HL-60 (cell line): ENCODE results near the gene COL16A1.

ENCODE experiments used
- DNase-seq, 2 experiments: peaks; one replicate each; pipeline ENCODE4 v3.0.0-alpha.2; 2010 to 2020; ENCODE audit warnings: low read depth in 1 of 2, low spot score in 1 of 2
- H3K27ac ChIP-seq: fragments of 250-450 bp; sonication (Bioruptor Pico); replicated peaks from 2 replicates; pipeline ENCODE4 v1.5.1; 2020; ENCODE audit warnings: mild to moderate bottlenecking, moderate library complexity
- H3K27me3 ChIP-seq: fragments of 250-450 bp; sonication (Bioruptor Pico); 2 replicates; pipeline ENCODE4 v1.5.1; 2021; ENCODE audit warnings: mild to moderate bottlenecking, moderate library complexity; ENCODE audit not compliant: insufficient read depth, poor library complexity, severe bottlenecking
- H3K4me3 ChIP-seq: replicated peaks from 2 replicates; pipeline ENCODE4 v1.5.1; 2011; ENCODE audit warnings: mild to moderate bottlenecking, control low read depth, low read length; ENCODE audit not compliant: insufficient read depth
- GABPA ChIP-seq: IDR thresholded peaks from 2 replicates; pipeline ENCODE4 v1.6.1; 2012; ENCODE audit warnings: low read depth
- POLR2AphosphoS5 ChIP-seq: IDR thresholded peaks from 2 replicates; pipeline ENCODE4 v1.6.1; 2012; ENCODE audit warnings: low read depth
- SPI1 ChIP-seq: IDR thresholded peaks from 2 replicates; pipeline ENCODE4 v1.6.1; 2012; ENCODE audit warnings: low read depth, mild to moderate bottlenecking, borderline replicate concordance
- TF ChIP-seq, protein P1 (sequence below): IDR thresholded peaks from one replicate; pipeline ENCODE4 v1.5.1; 2011; ENCODE audit warnings: low read length, control low read depth, inconsistent platforms; ENCODE audit not compliant: insufficient read depth
- TF ChIP-seq, protein P2 (sequence below): IDR thresholded peaks from 2 replicates; pipeline ENCODE4 v1.6.1; 2012; ENCODE audit warnings: low read depth; ENCODE audit not compliant: insufficient replicate concordance

COL16A1 gene

DNA sequence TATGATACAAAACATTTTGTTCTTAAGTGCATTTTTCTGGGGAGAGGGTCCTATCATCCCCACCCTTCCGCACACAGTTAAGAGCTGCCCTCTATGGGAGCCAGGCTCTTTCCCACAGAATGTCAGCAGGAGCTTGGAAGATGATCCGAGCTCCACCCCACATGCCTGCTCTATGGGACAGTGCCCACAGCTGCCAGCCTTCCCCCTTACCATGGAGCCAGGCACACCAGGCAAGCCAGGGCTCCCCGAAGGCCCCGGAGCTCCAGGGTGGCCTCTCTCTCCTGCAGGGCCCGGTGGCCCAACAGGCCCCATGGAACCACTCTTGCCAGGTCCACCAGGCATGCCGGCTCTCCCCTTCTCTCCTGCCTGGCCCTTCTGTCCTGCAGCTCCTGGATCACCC, 48.7 kb downstream of the COL16A1 start:
- no peaks in the 10 kb centered on the region for H3K27me3 ChIP-seq
- no peak overlapping the region for H3K27ac ChIP-seq
- TF ChIP-seq, protein P1, sequence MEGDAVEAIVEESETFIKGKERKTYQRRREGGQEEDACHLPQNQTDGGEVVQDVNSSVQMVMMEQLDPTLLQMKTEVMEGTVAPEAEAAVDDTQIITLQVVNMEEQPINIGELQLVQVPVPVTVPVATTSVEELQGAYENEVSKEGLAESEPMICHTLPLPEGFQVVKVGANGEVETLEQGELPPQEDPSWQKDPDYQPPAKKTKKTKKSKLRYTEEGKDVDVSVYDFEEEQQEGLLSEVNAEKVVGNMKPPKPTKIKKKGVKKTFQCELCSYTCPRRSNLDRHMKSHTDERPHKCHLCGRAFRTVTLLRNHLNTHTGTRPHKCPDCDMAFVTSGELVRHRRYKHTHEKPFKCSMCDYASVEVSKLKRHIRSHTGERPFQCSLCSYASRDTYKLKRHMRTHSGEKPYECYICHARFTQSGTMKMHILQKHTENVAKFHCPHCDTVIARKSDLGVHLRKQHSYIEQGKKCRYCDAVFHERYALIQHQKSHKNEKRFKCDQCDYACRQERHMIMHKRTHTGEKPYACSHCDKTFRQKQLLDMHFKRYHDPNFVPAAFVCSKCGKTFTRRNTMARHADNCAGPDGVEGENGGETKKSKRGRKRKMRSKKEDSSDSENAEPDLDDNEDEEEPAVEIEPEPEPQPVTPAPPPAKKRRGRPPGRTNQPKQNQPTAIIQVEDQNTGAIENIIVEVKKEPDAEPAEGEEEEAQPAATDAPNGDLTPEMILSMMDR, result no peak
- TF ChIP-seq SPI1 (no peak), GABPA (no peak), POLR2AphosphoS5 (no peak)
- TF ChIP-seq, protein P2, sequence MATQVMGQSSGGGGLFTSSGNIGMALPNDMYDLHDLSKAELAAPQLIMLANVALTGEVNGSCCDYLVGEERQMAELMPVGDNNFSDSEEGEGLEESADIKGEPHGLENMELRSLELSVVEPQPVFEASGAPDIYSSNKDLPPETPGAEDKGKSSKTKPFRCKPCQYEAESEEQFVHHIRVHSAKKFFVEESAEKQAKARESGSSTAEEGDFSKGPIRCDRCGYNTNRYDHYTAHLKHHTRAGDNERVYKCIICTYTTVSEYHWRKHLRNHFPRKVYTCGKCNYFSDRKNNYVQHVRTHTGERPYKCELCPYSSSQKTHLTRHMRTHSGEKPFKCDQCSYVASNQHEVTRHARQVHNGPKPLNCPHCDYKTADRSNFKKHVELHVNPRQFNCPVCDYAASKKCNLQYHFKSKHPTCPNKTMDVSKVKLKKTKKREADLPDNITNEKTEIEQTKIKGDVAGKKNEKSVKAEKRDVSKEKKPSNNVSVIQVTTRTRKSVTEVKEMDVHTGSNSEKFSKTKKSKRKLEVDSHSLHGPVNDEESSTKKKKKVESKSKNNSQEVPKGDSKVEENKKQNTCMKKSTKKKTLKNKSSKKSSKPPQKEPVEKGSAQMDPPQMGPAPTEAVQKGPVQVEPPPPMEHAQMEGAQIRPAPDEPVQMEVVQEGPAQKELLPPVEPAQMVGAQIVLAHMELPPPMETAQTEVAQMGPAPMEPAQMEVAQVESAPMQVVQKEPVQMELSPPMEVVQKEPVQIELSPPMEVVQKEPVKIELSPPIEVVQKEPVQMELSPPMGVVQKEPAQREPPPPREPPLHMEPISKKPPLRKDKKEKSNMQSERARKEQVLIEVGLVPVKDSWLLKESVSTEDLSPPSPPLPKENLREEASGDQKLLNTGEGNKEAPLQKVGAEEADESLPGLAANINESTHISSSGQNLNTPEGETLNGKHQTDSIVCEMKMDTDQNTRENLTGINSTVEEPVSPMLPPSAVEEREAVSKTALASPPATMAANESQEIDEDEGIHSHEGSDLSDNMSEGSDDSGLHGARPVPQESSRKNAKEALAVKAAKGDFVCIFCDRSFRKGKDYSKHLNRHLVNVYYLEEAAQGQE, result no peak
- no peak overlapping the region for H3K4me3 ChIP-seq
- no peak for DNase-seq

DNA sequence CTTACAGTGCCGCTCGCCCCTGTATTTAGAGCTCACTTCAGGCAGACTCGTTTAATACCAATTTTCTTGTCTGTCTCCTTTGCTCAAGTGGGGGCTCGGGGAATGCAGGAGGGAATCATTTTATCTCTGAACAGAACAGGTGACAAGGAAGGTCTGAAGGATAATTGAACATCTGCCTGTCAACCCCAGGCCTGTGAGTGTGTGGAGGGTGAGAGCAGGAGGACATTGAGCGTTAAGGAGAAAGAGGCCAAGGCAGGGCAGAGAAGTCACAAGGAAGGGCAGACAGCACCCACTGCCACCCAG, 49.4 kb downstream of the COL16A1 start:
- Histone ChIP-seq H3K27me3 (no peaks in the 10 kb centered on the region), H3K4me3 (no peak overlapping the region), H3K27ac (no peak overlapping the region)
- TF ChIP-seq POLR2AphosphoS5 (no peak), SPI1 (no peak), GABPA (no peak)
- TF ChIP-seq, protein P2, result no peak
- TF ChIP-seq, protein P1, result no peak
- DNase-seq, result no peak

DNA sequence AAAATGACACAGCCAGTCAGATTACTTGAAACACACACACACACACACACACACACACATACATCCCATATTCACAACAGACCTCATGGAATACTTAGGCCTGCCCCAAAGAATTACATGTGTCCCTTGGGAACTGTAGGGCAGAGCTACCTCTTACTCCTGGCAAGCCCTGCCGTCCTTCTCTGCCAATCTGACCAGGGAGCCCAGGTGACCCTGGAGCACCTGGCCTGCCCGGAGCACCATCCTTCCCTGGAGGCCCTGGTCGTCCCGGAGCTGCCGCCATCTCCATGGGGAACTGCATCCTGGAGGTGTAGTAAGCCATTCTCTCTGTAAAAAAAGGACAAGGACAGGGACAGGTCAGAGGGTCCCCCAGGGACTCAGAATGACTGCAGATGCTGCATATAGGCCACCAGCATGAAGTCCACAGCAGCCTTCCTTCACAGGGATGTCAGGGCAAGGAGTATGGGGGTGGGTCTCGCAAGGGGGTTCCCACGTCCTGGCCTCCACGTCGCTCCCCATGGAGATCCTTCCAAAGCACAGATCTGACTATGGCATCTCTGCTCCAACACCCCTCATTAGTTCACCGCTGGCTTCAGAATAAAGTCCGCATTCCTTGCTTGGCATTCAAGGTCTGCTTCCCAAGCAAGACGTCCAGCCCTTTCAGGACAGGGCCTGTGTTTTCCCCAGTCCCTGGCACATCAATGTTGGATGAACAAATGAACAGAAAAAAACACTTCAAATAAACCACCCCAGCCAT, 49.9 kb downstream of the COL16A1 start:
- Histone ChIP-seq H3K27me3 (no peaks in the 10 kb centered on the region), H3K27ac (no peak overlapping the region), H3K4me3 (no peak overlapping the region)
- TF ChIP-seq, protein P1, result no peak
- no peak for TF ChIP-seq SPI1
- TF ChIP-seq, protein P2, result no peak
- no peak for TF ChIP-seq POLR2AphosphoS5
- TF ChIP-seq GABPA, result no peak
- DNase-seq, result no peak
